ENCODE measurements around the gene ATG12.
A peak's percentile ranks its signal among the peaks of the same experiment; 100 is the strongest.
"Not testable (repeated sequence)": the region's sequence is repeated elsewhere in the genome, so short reads cannot be mapped to it uniquely, and the experiment has no call there.

The ATG12 gene

GRCh38 chr5:115841382-115842088, at the start of gene ATG12, which contains the start of gene AP3S1:
Gene ATG12 (minus strand): TSS chr5:115841565. CDS start chr5:115841552, 13 bp downstream.
Gene AP3S1 (plus strand): TSS chr5:115841935. CDS start chr5:115842038, 103 bp downstream.
- DNase-seq = peak; percentile 79 to 91

DNA sequence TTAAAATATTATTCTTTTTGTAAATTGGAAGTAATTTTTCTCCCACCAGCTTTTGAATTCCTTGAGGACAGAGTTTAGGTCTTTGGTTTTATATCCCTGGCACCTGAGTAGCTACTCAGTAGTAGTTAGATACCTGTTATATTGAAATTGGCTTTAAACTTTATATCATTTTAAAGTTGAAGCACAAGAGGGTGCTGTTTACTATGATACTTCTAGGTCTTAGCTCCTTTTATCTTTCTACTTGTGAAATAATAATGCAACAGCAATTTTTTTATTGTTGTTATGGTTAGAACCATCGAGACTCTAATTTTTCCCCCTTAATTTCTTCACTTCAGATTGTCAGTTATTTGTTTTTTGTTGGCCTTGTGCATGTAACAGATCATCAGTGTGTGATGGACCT, 46.7 kb upstream of the ATG12 start:
- DNase-seq = peak in 1 of 2 experiments; percentile 3

DNA sequence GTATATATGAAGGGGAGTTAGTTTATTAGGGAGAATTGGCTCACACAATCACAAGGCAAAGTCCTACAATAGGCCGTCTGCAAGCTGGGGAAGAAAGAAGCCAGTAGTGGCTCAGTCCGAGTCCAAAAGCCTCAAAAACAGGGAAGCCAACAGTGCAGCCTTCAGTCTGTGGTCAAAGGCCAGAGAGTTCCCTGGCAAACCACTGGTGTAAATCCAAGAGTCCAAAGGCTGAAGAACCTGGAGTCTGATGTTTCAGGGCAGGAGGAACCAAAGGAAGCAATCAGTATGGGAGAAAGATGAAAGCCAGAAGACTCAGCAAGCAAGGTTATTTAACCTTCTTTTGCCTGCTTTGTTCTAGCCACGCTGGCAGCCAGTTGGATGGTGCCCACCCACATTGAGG, 43.8 kb upstream of the ATG12 start:
- not testable (repeated sequence) for DNase-seq

- DNase-seq = no peak
These were observed 43.3 kb upstream of the ATG12 start for GRCh38 chr5:115884704-115885103.

GRCh38 chr5:115882434-115882833, 41.1 kb upstream of the ATG12 start:
- not testable (repeated sequence) for DNase-seq

GRCh38 chr5:115877342-115877741, 36.0 kb upstream of the ATG12 start:
- not testable (repeated sequence) for DNase-seq

- DNase-seq = peak in 1 of 2 experiments; percentile 0
These were observed 34.1 kb upstream of the ATG12 start for GRCh38 chr5:115875447-115875846.

DNA sequence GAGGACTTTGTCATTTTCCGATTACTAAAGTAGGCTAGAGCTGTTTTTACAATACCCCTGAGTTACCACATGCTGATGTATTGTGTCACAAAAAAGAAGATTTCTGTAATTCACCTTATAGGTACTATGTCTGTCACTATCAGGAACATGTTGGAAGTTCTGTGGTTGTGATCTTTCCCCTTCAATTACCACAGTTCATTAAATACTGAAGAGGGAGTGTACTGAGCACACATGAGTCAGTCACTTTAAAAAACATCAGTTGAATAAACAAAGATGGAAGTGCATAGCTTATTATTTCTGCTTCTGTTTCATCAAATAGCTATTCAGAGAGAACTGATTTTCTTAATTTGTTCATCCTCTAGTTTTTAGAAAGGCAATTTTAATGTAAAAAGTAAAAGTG, 32.0 kb upstream of the ATG12 start:
- no peak for DNase-seq

- DNase-seq = no peak
These were observed 31.1 kb upstream of the ATG12 start for GRCh38 chr5:115872447-115872846.

GRCh38 chr5:115869256-115869795, 28.0 kb upstream of the ATG12 start:
- no peak for DNase-seq

DNA sequence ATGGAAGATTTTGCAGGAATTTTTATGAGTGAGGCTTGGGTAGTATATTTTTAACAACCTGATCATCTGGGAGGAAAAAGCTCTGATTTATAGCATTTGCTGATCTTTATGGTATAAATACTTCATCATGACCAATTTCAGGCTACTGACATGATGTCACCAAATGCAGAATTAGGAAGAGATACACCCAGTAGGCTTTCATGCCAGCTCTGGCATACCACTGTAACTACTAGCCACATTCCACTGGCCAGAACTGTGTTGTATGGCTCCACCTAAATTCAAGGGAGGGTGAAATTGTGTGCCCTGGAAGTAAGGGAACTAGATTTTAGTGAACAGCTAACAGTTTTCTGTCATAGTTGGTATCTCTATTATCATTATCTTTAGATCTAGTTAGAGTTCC, 18.0 kb upstream of the ATG12 start:
- DNase-seq = no peak

GRCh38 chr5:115858396-115858795, 17.0 kb upstream of the ATG12 start:
- no peak for DNase-seq

DNA sequence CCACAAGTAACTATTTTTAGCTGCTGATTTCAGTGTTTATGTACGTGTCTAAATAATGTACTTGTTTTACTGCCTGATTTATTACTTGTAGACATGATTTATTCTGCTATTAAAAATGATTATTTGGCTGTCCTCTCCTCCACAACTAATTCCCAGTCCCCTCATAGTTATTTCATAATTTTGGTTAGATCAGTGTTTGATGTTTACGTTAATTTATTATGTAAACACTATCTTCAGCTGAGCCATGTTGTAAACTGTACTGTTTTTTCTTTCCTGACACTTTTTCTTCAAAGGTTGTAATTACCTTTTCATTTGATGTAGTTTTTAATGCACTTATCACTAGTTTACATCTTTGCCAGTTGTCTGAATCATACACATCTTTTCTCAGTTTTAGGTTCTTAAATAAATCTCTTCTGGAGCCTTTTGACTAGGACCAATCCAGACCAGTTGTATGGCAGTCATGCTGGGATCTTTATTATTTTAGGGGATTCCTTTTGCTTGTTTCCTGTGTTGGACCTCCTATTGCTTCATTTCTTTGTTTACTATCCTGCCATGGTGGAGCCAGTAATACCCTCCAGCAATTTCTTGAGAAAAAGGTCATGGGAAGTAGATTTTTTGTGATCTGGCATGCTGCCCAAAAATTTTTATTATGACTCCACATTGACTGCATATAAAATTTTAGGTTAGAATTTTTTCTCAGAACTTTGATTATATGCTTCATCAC, 16.4 kb upstream of the ATG12 start:
- no peak for DNase-seq

DNA sequence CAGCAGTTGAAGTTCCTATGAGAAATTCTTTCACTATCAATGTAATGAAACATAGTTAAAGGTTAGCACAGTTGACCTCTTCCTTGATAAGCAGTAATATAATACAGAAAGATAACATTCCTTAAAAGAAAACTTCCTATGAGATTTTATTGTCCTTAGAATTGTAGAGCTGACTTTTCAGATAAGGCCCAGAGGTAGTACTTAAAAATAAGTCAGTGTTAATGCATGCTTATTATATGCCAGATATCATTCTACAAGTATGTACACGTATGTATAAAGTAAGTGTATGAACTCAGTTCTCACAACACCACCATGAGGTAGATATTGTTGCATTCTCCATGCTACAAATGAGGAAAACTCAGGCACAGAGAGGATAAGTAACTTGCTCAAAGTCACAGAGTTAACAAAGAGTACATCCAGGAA, 15.7 kb upstream of the ATG12 start:
- DNase-seq = no peak

GRCh38 chr5:115855959-115856358, 14.6 kb upstream of the ATG12 start:
- no peak for DNase-seq

DNA sequence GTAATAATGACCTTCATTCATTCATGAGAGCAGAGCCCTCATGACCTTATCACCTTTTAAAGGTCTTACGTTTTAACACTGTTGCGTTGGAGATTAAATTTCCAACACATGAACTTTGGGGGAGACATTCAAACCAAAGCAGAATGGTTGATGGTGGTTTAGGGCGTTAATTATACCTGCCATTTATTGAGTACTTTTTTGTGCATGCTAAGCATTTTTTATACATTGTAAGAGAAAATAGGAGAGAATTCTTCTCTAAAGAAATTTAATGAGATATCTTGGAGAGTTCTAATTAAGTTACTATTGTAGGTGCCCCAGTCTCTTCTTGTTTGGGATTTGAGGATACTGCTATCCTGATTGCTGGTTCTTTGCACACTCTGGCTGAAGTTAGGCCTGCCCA, 12.8 kb upstream of the ATG12 start:
- DNase-seq = no peak

DNA sequence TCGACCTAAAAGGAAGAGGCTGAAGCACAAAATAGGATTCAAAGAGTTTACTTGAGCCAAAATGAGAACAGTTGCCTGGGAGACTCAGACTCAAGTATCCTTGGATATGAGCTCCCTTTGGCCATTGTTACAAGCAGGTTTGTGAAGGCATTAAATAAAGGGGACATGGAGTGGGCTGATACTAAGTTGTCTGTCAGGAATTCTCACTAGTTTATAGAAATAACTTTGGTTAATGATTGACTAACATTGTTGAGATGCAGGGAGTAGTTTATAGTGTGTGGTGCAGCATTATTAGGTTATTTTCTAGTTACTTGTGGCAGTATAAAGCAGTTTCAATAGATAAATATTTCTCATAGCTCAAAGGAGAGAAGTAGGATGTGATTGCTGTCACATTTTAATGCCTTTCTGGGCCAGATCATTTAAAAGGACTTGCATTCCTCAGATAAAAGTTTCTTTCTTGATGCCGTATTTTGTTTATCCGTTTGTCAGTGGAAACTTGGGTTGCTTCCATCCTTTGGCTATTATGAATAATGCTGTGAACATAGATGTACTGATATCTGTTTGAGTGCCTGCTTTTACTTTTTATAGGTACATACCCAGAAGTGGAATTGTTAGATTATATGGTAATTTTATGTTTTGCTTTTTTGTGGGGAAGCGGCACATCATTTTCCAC, 9.5 kb upstream of the ATG12 start:
- DNase-seq = peak in 1 of 2 experiments; percentile 27

DNA sequence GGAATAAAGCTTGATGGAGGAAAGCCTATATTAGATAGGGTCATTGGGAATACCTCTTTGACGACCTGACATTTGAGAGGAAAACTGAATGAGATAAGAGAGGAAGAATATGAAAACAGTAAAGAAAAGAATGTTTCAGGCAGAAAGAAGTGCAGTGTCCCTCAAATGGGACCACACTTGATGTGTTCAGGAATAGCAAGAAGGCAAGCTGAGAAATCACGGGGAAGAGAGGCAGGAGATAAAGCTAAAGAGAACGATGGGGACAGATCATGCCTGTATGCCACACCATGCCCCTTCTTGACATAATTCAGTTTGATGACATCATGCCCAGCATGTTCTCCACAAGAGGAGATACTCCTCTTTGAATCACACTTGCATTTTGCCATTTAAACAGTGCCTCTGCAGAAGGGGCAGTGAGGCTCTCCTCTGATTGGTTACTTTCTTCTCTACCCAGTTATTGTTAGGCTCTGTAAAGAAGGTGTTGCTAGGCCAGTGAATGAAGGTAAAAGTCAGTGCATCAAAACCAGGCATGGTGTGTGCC, 8.0 kb upstream of the ATG12 start:
- no peak for DNase-seq

DNA sequence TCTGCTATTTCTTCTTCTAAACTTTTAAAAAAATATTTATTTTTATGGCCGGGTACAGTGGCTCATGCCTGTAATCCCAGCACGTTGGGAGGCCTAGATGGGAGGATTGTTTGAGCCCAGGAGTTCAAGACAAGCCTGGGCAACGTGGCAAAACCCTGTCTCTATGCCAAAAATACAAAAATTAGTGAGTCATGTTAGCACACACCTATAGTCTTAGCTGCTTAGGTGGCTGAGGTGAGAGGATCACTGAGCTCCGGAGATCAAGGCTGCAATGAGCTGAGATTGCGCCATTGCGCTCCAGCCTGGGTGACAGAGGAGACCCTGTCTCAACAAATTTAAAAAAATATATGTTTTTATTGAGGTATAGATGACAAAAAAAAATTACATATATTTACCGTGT, 5.9 kb upstream of the ATG12 start:
- no peak for DNase-seq

- no peak for DNase-seq
These were observed 3.0 kb upstream of the ATG12 start for GRCh38 chr5:115844321-115844817.

- no peak for DNase-seq
These were observed 2.2 kb upstream of the ATG12 start for GRCh38 chr5:115843444-115844130.

DNA sequence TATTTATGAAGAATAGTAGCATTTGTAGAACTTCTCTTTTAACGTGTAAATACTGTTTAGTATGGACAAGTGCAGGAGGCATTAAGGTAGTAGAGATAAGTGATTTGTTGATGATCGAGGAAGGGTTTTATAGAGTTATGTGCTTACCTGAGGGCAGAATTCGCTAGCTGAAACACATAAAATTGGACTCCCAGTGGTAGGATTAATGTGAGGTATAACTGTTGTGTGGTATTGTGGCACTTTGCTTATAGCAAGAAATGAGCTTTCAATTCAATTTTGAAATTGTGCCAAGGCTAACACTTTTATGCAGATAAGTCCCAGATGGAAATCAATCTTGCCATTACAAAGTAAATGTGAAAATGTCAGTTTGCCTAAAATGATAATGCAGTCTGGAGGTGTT, 1.6 kb upstream of the ATG12 start:
- peak in 1 of 2 experiments; percentile 3 for DNase-seq
